ENCODE data around the gene GORAB.

The GORAB gene

GRCh38 chr1:170539154-170539553 lies 7.2 kb downstream of the GORAB start:
- no peak for DNase-seq

- no peak for DNase-seq
These were observed 12.7 kb downstream of the GORAB start for GRCh38 chr1:170544624-170545023.

- no peak for DNase-seq
These were observed 13.5 kb downstream of the GORAB start for GRCh38 chr1:170545476-170545875.

DNA sequence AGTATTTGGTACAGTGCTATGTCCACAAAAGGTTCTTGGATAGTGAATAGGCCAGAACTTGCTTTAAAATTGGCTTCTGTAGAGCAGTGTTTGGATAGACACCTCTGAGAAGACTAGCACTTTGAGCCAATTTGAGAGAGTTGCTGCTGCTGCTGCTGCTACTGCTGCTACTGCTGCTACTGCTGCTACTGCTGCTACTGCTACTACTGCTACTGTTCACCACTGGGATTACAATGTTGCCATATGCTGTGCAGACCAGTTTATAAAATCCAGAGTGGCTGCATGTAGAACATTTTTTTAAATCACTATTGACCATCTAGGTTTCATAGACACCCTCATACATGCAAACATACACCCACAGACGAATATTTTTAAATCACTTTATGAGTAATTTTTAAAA lies 15.3 kb downstream of the GORAB start:
- no peak for DNase-seq

GRCh38 chr1:170548497-170548896 lies 16.5 kb downstream of the GORAB start:
- no peak for DNase-seq

GRCh38 chr1:170555370-170555769 lies 23.4 kb downstream of the GORAB start:
- DNase-seq = no peak

GRCh38 chr1:170556917-170557316 lies 25.0 kb downstream of the GORAB start:
- no peak for DNase-seq

- no peak for DNase-seq
These were observed 26.8 kb downstream of the GORAB start for GRCh38 chr1:170558731-170559130.

DNA sequence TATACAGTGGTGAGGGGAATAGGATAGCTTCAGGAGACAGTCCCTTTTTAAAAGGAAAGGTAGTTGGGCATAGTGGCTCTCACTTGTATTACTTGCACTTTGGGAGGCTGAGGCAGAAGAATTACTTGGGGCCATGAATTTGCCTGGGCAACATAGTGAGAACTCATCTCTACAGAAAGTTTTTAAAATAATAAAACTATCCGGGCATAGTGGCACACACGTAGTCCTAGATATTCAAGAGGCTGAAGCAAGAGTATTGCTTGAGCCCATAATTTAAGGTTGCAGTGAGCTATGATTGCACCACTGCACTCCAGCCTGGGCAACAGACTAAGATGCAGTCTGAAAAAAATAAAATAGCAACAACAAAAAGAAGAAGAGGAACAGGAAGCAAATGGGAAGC lies 27.2 kb downstream of the GORAB start:
- no peak for DNase-seq

GRCh38 chr1:170560681-170561285 lies 28.8 kb downstream of the GORAB start:
- DNase-seq = no peak

GRCh38 chr1:170562646-170563338 lies 30.8 kb downstream of the GORAB start:
- DNase-seq = no peak

DNA sequence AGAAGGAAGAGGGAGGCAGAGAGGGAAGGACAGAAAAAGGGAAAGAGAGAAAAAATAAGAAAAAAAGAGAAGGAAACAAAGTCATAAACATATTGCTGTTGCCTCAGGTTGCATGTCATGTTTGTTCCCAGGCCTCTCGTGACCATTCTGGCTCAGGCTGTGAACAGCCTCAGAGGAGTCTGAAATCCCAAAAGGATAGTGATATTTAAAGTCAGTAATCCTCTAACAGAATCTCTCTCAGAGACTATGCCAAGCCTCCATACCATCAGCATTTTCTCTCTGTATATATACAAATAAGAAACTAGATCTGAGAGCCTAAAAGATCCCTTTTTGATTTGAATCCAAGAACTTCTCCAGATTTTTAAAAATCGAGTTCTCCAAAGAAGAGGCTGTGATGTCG lies 35.2 kb downstream of the GORAB start:
- DNase-seq = no peak

GRCh38 chr1:170568197-170568596 lies 36.2 kb downstream of the GORAB start:
- no peak for DNase-seq

DNA sequence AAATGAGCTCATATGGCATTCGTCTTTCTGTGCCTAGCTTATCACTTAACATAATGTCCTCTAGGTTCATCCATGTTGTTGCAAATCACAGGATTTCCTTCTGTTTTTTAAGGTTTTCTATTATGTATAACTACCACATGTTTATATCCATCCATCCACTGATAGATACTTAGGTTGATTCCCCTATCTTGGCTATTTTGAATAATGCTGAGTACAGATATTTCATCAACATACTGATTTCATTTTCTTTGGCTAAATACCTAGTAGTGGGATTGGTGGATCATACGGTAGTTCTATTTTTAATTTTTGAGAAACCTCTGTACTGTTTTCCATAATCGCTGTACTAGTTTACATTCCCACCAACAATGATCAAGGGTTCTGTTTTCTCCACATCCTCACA lies 45.0 kb downstream of the GORAB start:
- no peak for DNase-seq

DNA sequence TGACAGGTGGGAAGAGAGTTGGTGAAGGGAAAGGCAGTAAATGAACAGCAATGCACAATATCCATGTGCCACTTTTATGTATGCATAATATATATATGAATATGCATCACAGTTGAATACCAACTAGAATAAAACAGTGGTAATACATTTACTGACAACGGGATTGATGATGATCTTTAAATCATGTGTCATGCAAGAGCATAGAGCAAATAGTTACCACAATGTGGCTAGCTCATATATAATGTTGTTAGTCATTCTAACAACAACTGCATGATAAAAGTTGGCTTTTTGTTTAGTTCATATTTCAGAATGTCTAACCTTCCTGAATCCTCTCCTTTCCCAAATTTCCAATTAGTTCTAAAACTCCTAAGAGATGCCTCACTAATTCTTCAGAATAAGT lies 46.4 kb downstream of the GORAB start:
- no peak for DNase-seq

DNA sequence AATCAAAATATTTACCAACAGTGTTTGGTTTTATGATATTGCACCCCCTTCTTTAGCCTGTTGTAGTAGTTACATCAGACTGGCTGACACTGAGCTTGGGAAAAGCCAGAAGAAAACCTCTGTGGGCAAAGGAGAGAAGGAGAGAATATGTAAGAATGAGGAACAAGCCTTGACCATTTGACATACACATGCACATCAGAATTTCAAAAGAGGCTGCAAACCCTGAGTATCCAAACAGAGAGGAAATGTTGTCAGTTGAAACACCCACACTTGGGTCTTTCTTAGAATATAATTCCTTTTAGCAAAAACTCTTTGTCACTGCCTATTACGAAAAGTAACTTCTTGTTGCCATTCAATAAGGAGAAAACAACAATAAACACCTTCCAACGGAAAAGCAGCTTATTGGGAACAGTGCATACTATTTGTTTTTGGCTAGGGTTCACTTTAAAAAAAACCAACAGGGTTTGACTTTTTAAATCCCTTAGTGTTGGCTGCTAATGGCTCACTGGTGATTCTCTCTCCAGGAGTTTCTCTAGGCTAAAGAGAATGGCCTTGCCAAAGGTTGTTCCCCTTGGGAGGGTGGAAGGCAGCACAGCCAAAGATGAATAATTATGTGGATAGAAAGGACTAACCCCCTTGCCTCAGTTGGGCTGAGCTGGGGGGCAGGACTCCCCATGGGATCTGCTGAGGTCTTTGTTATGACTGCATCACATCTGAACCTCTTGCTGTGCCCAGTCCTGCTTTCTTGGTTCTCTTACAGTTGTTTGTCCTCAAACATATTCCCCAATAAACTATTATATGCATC lies 48.9 kb downstream of the GORAB start:
- DNase-seq = no peak

DNA sequence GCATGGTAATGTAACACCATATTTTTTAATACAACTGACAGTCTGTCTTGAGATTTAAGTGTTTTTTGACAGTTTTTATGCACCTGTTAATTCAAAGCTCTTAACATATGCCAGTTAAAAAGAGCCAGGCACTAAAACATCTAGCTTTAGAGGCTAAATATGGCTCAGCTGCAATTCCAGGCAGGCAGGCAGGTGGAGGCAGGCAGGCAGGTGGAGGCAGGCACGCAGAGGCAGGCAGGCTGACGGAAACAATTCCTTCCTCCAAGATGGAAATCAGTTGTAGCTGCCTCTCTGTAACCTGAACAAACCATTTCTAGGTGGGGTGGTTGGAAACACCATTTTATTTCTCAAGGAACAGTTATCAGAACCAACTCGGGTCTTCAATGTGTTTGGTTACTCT lies 51.2 kb downstream of the GORAB start:
- no peak for DNase-seq

DNA sequence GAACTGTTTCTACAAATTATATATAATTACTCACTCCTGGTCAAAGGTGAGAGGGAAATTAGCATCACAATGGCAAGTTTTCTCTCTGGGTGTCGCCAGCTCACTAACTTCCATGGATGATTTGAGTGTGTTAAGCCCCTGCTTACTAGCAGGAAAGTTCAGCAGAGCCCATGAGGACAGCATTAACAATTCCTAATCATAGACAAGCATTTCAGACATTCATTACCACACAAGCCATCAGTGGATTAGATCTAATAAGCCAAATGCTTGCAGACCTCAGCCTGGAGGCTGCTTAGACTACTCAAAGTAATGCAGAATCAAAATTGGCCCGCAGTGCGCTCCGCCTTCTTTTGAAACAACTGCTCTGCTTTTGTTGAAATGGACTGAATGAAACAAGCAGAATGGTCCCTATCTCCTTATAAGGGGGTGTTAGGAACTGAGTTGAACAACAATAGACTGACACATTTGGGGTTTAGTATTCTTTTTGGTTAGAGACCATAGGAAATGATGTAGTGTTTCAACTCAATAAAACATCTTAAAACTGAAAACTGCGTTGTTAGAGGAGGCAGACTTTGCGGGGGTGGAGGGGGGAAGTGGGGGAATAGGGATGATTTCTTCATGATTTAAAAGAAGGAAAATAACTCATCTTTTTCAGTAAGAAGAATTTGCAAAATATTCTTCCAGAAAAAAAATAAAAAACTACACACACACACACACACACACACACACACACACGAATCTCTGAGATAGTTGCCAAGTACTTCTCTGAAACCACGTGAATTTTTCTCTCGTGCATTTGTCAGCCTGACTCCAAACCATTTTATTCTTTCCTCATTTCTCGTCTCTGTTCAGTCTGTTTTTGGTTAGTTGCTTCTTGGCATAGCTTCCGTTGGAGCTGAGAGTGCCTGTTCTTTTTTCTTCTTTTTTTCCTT lies 54.6 kb downstream of the GORAB start:
- no peak for DNase-seq

DNA sequence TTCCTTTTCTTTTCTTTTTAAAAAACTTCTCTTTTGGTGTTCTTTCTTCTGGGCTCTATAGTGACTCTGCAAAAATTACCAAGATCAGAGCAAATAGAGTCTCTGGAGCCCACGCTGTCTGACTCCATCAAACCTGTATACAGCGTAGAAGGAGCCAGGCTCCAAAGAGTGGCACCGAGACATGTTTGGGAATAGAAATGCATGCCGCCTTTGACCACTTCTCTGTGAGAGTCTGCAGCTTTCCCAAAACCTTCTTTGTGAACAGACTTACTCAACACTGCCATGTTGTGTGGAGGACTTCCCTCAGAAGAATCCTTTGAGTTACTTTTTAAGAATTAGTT lies 55.3 kb downstream of the GORAB start:
- DNase-seq = no peak

DNA sequence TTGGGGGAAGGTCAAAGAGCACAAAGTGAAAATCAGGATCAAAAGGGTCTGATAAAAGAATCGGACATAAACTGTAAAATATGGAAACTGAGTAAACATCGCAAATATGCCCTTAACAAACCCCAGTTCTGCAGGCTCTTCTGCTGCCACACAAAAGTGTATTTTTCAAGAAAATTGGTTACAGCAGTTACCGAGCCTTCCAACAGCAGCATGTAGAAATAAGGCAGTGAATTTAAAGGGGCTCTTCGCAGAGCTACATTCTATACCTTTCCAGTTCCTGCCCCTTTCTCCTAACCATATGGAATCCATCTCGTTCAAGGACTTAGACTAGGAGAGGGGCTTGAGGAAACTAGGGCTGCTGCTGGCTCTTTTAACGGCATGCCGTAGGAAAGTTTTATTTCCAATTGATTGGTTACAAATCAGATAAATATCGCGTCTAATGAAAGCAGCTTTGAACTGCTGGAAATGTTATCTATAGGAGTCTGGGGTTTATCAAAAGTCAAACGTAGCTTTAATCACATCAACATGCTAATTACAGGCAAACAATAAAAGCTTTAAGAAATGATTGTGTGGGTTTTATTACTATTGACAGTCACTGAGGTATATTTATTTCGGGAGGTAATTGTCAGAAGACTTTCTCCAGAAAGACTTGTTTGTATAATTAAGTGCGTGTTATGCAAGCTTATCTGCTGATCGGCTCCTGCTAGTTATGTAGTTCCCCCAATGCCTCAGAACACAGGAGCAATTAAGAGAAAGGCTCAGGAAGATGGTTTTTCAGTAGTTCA lies 59.1 kb downstream of the GORAB start:
- no peak for DNase-seq

DNA sequence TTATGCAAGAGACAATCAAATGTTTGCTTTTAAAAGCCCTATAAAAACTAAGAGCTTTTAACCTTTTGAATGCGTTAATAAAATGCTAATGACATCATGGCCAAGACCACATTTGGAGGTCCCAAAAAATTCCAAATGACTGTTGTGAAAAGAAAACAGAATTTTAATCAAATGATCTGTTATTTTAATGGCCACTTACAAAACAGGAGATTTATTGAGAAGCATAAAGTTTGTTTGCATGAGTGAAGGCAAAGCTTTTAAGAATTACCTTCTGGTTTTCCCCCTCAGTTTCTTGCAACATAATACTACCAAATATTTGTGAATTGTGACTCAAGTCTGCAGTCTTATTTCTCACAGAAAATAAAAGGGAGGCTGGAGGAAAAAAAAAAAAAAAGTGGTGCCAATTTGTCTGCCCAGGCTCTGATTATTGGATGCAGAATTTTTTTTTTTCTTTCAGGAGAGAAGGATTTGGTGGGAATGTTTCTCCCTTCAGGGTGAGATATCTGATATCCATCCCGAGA lies 60.7 kb downstream of the GORAB start:
- DNase-seq = no peak

All from NCI-H2081 (cell line).